MV-4-11 (cell line): ENCODE results near the gene OSBPL5.

Source experiments
- DNase-seq: peaks from one replicate; lab custom pipeline; 2025; lab: John Stamatoyannopoulos, UW

The OSBPL5 gene

DNA sequence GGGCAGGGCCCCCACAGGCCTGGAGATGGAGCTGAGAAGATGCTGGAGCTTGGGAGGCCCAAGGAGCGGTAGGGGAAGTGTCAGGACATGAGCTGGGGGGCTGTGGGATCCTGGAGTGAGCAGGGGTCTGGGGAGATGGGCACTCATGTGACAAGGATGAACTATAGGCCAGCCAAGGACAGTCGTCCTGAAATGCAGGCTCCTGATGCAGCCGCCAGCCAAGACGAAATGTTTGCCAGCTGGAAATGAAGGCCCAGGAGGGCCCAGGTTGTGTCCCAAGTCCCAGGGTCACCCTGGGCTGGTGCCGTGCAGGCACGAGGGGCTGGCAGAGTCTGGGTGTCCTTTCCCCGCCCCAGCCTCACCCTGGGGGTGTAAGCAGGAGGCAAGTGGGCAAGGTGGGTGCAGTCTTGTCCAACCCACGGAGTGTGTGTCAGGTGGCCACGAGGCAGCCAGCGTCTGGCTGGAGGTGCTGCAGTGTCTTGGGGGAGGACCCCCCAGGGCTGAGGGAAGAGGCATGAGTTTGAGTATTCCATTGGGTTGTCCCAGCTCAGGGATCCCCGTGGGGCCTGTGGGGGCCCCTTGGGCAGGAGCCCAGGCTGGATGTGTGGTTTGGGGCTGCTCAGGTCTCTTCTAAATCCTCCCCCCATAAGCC, 32.1 kb upstream of the OSBPL5 start:
- no peak for DNase-seq

DNA sequence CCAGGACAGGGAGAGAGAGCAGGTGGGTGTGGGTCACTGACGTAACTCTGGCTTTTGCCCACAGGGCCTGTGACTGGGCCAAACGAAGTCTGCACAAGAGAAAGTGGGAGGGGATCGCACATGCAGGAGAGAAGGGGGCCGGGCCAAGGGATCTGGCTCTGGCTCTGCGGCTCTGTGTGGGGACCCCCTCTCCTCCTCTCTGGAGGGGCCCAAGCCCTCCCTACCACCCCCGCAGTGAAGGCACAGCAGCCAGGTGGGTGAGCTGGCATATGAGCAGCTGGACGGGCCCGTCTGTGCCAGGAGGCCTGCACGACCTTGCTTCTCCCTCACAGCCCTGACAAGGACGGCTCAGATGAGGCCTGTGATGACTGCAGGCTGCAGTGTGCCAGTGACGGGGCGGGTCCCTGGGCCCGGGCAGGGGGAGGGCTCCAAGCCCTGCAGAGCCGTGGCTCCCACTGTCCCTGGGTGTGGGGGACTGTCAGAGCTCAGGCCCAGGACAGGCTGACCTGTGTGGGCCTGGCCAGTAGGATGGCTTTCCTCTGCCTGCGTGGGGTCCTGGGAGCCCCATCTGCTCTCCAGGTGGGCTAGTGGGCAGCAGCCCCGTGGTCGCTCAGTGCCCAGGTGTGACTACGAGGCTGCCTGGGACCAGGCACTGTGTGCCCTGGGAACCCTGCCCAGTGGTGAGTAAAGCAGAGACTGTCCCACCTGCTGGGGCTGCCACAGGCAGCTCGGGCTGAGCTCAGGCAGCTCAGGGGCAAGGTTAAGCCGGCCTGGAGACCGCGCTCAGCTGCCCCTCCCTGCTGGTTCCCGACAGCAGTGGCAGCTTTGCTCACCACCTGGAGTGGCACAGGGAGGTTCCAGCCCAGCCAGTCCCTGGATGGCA, 31.3 kb upstream of the OSBPL5 start:
- DNase-seq, result no peak

DNA sequence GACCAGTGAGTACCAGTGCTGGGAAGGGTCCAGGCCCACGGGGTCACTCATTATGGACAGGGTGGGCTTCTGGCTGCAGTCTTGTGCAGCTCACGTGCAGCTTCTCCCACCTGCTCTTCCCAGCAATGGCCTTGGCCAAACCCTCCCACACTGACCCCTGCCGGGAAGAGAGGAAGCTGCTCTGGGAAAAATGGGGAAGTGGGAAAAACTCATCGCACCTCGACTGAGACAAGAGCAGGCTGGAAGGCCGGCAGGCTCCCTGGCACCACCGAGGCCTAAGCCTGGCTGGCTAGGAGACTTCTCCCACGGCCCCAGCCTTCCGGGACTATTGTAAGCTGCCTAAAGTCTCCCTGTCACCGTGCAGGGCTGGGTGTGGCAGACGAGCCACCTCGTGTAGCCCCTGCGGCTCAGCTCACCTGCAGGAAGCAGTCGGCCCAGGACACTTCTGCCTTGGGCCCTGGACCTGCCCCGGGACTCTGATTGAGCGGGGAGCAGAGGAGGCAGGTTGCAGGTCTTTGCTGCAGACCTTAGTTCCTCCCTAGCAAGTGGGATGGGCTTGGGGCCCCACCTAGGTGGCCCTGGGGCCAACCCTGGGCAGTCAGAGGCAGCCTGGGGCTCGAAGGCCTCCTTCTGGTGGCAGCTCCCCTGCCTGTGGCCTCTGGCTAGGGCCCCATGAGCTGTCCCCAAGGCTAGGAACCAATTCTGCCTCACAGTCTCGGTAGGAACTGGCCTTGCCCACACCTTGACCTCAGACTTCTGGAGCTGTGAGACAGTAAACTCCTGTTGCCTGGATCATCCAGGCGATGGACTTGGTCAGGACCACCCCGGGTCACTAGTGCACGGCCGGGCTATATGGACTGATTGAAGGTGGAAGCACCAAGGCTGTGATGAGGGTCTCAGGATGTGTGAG, 30.4 kb upstream of the OSBPL5 start:
- DNase-seq, result peak; percentile 60

GRCh38 chr11:3194016-3194816, 29.1 kb upstream of the OSBPL5 start:
- no peak for DNase-seq

GRCh38 chr11:3193373-3194015, 28.4 kb upstream of the OSBPL5 start:
- DNase-seq, result no peak

- DNase-seq, result no peak
Observed at GRCh38 chr11:3192511-3193372, 27.6 kb upstream of the OSBPL5 start.

- DNase-seq, result no peak
Observed at GRCh38 chr11:3191586-3192324, 26.6 kb upstream of the OSBPL5 start.

GRCh38 chr11:3190600-3190999, 25.5 kb upstream of the OSBPL5 start:
- DNase-seq, result no peak

DNA sequence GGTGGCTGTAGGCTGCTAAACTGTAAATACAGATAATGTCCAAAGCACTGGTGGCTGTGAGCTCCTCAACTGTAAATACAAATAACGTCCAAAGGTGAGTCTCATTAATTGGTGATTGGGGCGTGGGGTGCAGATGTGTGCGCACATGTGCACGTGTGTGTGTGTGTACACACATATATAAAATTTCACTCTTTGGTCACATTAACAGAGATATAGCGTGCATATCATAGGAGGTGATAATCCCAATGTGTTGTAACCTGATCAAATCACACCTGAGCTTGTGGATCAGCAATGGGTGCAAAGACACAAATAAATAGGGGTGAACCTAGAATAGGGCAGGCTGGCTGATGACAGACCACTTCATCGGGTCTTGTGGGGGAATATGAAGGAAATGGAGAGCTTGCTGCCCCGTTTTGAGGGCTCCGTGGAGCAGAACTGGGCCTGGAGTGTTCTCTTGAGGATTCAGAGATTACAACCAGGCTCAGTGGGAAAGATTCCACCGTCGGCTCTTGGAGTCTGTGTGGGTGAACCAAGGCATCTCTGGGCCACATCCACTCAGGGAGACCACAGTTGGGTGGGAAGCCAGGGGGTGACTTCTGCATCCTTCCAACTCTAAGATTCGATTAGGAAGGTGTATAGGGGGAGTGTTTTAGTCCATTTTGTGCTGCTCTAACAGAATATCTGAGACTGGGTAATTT, 24.9 kb upstream of the OSBPL5 start:
- no peak for DNase-seq

GRCh38 chr11:3189196-3189843, 24.2 kb upstream of the OSBPL5 start:
- DNase-seq, result no peak

DNA sequence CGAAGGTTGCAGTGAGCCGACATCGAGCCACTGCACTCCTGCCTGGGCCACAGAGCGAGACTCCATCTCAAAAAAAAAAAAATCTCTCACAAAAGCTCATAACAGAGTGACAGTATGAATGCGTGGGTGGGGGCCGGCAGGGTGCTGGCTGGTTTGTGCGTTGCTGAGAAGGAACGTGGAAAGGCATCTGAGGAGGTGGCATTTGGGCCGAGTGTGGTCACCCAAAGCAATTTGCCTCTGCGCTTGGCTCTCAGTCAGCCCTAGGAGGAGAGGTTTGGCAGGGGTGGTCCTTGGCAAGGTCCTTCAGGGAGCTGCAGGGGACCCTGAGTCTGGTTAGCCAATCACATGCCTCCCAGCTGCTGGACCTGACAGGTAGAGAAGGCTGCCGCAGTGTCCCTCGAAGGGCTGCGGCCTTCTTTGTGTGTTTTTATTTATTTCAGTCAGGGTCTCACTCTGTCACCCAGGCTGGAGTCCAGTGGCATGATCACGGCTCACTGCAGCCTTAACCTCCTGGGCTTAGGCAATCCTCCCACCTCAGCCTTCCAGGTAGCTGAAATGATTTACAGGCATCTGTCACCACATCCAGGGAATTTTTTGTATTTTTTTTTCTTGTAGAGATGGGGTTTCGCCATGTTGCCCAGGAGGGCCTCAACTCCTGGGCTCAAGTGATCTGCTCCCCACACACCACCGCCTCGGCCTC, 23.5 kb upstream of the OSBPL5 start:
- DNase-seq, result no peak

DNA sequence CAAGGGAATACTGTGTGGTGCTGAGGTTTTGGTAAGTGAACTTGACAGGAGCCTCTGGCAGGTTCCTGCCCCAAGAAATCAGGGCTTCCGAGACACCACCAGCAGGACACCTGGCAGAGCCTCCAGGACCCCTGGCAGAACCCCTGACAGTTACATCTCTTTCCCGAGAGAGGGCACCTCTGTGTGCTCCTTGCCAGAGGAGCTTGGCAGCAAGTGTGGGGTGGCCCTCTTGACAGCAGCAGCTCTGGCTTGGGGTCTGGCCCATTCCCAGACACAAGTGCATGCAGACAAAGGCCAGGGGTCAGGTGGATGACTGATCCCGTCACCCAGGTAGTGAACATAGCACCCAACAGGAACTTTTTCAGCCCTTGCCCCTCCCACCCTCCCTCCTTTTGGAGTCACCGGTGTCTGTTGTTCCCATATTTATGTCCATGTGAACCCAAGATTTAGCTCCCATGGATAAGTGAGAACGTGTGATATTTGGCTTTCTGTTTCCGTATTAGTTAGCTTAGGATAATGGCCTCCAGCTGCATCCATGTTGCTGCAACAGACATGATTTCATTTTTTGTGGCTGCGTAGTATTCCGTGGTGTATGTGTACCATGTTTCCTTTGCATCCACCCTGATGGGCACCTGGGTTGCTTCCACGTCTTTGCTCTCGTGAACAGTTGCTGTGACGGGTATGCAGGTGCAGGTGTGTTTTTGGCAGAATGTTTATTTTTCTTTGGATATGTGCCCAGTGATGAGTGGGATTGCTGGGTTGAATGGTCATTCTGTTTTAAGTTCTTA, 21.2 kb upstream of the OSBPL5 start:
- DNase-seq, result no peak

DNA sequence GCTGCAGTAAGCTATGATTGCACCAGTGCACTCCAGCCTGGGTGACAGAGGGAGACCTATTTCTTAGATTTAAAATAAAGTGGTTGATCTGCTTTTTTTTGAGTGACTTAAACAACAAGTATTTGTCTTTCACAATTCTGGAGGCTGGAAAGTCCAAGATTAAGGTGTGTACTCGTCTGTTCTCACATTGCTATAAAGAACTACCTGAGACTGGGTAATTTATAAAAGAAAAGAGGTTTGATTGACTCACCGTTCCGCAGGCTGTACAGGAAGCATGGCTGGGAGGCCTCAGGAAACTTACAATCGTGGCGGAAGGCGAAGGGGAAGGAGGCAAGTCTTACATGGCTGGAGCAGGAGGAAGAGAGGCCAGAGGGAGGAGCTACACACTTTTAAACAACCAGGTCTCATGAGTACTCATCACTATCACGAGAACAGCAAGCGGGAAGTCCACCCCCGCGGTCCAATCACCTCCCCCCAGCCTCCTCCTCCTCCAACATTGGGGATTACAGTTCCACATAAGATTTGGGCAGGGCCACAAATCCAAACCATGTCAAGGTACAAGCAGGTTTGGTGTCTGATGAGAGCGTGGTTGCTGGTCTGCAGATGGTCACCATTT, 19.7 kb upstream of the OSBPL5 start:
- DNase-seq, result no peak

DNA sequence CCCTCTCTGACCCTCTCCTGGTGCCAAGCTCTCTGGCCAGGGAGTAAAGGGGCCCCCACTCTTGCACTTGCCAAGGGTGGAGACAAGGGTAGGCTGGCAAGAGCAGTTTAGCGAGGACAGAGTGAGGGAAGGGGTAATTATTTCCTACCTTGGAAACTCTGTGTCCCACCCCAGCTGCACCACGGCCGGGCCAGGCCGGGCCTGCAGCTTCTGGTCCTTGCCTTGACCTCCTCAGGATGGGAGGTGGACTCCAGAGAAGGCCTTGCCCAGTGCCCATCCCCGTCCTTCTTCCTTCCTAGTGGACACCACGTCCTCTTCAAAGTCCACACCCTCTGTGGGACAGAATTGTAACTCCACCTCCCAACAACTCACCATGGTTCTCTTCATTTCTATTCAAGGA, 18.4 kb upstream of the OSBPL5 start:
- DNase-seq, result no peak

DNA sequence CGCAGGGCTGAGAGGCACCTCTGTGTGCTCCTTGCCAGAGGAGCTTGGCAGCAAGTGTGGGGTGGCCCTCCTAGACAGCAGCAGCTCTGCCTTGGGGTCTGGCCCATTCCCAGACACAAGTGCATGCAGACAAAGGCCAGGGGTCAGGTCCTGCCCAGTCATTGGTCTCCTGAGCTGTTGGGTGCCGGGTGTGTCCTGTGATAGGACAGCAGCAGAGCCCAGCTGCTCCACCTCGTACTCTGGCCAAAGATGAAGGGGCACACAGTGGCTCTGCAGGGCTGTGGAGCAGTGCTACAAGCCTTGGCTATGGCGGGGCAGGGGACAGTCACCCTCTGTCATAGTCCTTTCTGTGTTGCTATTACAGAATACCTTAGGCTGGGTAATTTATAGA, 17.3 kb upstream of the OSBPL5 start:
- no peak for DNase-seq

GRCh38 chr11:3181725-3182461, 16.8 kb upstream of the OSBPL5 start:
- DNase-seq, result no peak
